ENCODE measurements around the gene BEND6.

DNA sequence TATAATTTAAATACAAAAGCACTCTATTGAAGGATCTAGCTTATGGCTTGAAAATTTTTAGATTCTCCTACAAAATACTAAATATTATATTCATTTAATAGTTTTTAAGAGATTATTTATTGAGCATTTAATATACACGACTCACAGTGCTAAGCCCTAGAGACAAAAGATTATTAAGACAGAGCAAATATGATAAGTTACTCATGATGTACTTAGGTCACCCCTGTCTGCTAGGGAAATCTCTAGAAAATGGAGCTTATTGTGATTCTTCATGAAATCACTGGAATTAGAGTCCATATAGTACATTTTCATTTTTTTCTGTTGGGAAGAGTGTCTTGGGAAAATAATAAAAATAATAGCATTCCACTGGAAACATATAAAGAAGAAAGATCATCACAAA is 37.8 kb downstream of the BEND6 start:
- TF ChIP-seq, protein P1, sequence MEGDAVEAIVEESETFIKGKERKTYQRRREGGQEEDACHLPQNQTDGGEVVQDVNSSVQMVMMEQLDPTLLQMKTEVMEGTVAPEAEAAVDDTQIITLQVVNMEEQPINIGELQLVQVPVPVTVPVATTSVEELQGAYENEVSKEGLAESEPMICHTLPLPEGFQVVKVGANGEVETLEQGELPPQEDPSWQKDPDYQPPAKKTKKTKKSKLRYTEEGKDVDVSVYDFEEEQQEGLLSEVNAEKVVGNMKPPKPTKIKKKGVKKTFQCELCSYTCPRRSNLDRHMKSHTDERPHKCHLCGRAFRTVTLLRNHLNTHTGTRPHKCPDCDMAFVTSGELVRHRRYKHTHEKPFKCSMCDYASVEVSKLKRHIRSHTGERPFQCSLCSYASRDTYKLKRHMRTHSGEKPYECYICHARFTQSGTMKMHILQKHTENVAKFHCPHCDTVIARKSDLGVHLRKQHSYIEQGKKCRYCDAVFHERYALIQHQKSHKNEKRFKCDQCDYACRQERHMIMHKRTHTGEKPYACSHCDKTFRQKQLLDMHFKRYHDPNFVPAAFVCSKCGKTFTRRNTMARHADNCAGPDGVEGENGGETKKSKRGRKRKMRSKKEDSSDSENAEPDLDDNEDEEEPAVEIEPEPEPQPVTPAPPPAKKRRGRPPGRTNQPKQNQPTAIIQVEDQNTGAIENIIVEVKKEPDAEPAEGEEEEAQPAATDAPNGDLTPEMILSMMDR (IDR thresholded peaks at IDR 0.05), result no peak
- TF ChIP-seq POLR2AphosphoS5 (IDR thresholded peaks at IDR 0.05) (no peak), POLR2A (IDR thresholded peaks at IDR 0.05) (no peak), EP300 (IDR thresholded peaks at IDR 0.05) (no peak)
